Measurements from ENCODE around the gene CYP4F3. TPM values are rescaled to one million over a fixed set of nuclear protein-coding genes. Genes with fewer than 3 reads are reported as not detected.

The CYP4F3 gene
- total RNA-seq, 1 experiment from 2014 or later: not detected

- Histone ChIP-seq H2AK5ac (ENCODE audit: insufficient read length, low read length) (no peak overlapping the region), H4K5ac (ENCODE audit: insufficient read length, low read depth, low read length) (no peak overlapping the region), H3K56ac (ENCODE audit: insufficient read length, low read depth, low read length) (no peak overlapping the region), H2AFZ (ENCODE audit: low read length) (no peak overlapping the region), H3K79me2 (ENCODE audit: insufficient read depth, low read length) (no peaks in the 10 kb centered on the region), H3K4me1 (ENCODE audit: insufficient read depth, low read length) (no peaks in the 10 kb centered on the region), H3K18ac (ENCODE audit: insufficient read length, low read depth, low read length) (no peak overlapping the region), H2BK12ac (ENCODE audit: insufficient read length, low read depth, low read length) (no peak overlapping the region), H3K4me2 (ENCODE audit: insufficient read depth, insufficient read length, low read length) (no peak overlapping the region), H2BK5ac (ENCODE audit: insufficient read length, low read length) (no peak overlapping the region), H3K27me3 (ENCODE audit: insufficient read depth, low read length) (no peaks in the 10 kb centered on the region), H2BK120ac (ENCODE audit: low read depth, low read length, poor library complexity, severe bottlenecking) (no peak overlapping the region), H3K79me1 (ENCODE audit: insufficient read depth, low read depth, low read length, poor library complexity, severe bottlenecking) (no peaks in the 10 kb centered on the region), H3T11ph (ENCODE audit: low read length) (no peak overlapping the region), H4K8ac (replicated peaks; ENCODE audit: insufficient read length, low read depth, low read length) (no peak overlapping the region), H2BK20ac (ENCODE audit: low read depth, low read length, poor library complexity, severe bottlenecking) (no peak overlapping the region), H3K23ac (ENCODE audit: insufficient read length, low read depth, low read length) (no peak overlapping the region), H4K91ac (ENCODE audit: insufficient read length, low read depth, low read length) (no peak overlapping the region), H3K27ac (ENCODE audit: insufficient read length, low read depth, low read length) (no peak overlapping the region), H2BK15ac (ENCODE audit: low read depth, low read length) (no peak overlapping the region), H3K4ac (ENCODE audit: low read depth, low read length) (no peak overlapping the region), H3K9me3 (ENCODE audit: control insufficient read depth, low read depth, low read length) (peaks cover 97% of the 10 kb centered on the region), H3K14ac (ENCODE audit: insufficient read depth, low read length) (no peak overlapping the region), H3K23me2 (ENCODE audit: insufficient read length, low read depth, low read length, poor library complexity, severe bottlenecking) (no peaks in the 10 kb centered on the region), H4K20me1 (ENCODE audit: control insufficient read depth, insufficient read depth, insufficient read length) (no peaks in the 10 kb centered on the region), H3K9ac (ENCODE audit: extremely low read depth, insufficient read length, low read length) (no peak overlapping the region)
- no CpG with 5 or more reads among the region's 3 CpGs for WGBS (ENCODE audit: extremely low coverage, insufficient read length, low lambda C conversion rate)
- peaks cover 6% of the 10 kb centered on the region for H3K27me3 Mint-ChIP-seq (ENCODE audit: low read depth)
- H3K4me1 Mint-ChIP-seq: no peaks in the 10 kb centered on the region
- peaks cover 90 to 96% of the 10 kb centered on the region in 2 experiments for H3K9me3 Mint-ChIP-seq
- no peak overlapping the region for H3K27ac Mint-ChIP-seq
- peaks cover 3 to 45% (median 6%) of the 10 kb centered on the region in 3 experiments; a peak in 5 of 7 replicates for H3K36me3 Mint-ChIP-seq (ENCODE audit: insufficient read depth in 1 of 3, low read depth in 3 of 3)
- TF ChIP-seq CTCF (conservative IDR thresholded peaks at IDR 0.05): no peak
- no peak overlapping the region for H3K4me3 Mint-ChIP-seq
- DNase-seq: no peak
Observed at GRCh38 chr19:15643387-15643786, 2.7 kb downstream of the CYP4F3 start.

All from H9 (cell line).